NCI-H128 (cell line): ENCODE measurements around the gene SPTB.

ENCODE experiments used
- DNase-seq: peaks from one replicate; lab custom pipeline; 2025; ENCODE audit not compliant: unreplicated experiment; lab: John Stamatoyannopoulos, UW

Gene SPTB

DNA sequence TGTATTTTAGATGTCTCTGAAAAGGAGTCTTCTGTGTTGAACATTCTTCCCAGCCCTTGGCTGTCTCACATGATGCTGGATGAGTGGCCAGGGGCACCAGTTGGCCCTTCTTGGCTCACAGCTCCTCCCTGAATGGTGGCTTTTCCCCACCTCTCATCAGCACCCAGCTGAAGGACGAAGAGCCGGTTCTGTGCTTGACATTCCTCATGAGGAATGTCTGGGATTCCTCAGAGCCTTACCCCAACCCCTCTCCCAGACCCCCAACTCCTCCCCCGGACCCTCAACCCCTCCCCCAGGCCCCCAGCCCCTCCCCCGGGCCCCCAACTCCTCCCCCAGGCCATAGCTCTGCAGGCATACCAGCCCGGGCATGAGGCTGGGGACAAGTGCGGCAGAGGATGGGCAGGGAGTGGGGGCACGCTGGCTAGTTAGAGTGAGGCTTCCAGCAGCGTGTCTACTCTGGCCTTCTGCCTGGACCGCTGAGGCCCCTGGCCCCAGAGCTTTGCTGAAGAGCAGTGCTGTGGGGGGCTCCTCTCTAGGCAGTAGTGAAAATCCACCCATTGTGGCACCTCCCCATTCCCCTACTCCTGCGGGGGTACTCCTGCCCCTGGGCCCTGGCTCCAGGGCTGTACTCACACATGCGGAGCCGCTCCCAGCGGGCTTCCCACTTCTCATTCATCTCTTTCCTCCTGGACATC is 111.2 kb downstream of the SPTB start:
- no peak for DNase-seq

DNA sequence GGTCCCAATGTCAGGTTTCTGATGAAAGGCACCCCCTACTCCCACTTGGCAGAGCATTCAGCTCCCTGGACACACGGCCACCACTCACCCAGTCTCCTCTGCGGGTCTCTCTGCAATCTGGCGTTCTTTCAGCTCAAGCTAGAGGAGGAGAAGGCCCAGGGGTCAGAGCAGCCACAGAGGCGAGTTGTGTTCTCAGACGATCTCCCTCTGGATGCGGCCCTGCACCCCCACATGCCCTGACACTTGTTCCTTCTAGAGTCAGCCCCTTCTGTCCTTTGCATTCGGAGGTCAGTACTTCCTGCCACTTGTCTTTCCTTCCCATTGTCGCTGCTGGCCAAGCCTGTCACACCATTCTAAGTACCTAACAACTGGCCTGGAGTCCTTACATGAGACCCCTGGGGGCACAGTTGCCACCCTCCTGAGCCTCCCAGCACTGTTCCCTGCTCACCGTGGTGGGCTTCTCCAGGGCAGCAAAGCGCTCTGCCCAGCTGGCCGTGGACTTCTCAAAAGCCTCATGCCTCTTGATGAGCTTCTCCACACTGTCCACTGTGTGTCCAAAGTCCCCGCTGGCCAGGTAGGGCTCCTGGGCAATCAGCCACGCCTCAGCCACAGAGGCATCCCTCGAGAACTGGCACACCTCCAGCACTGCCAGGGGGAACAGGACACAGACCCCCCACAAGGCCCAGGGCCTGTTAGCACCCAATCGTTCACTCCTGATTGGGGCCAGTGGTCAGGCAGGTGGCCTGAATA is 112.3 kb downstream of the SPTB start:
- no peak for DNase-seq

GRCh38 chr14:64766430-64767151 is 113.1 kb downstream of the SPTB start:
- no peak for DNase-seq

GRCh38 chr14:64765740-64766302 is 113.9 kb downstream of the SPTB start:
- DNase-seq: no peak

- DNase-seq: peak; percentile 62
Measured at GRCh38 chr14:64764641-64765520, 114.8 kb downstream of the SPTB start.

- DNase-seq: no peak
Measured at GRCh38 chr14:64763801-64764621, 115.7 kb downstream of the SPTB start.

GRCh38 chr14:64763085-64763782 is 116.5 kb downstream of the SPTB start:
- DNase-seq: no peak

DNA sequence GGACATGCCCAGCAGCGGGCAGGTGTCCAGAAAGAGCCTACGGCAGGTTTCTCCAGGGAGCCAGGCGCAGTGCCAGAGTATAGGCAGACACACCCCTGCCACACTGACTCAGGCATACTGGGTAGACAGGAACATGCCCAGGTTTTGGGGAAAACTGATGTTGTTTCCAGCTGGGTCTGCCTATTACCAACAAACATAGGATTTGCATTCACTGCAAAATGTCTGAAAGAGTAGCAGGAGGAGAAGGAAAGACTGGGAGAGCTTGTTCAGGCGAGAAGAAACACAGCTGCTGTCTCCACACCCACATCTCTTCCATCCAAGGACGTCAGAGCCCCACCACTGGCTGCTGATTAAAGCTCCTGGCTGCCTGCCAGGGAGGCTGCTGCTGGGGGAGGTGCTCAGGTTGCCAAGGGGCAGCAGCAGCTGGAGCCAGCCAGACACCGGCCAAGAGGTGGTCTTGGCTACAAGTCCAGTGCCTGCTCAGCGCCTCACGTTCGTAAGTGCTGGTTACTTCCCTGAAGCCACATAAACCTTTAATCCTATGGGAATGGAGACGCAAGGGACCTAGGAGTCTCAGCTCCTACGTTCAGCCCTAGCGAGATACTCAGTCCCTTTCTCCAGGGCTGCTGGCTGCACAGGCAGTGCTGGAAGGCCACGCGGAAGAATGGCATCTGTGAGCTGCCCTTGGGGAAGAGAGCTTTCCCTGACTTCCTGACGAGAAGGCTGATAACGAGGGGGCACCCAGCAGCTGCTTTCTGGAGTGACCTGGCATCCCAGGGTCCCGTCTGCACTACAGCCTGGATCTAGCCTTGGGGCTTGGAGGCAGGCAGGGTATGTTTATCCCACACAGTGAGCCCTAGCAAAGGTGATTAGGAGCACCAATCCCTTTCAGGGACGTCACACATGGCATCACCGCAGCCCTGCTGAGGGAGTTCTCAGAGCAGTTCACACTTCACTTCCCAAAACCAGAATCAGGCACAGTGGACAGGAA is 117.4 kb downstream of the SPTB start:
- peak; percentile 62 for DNase-seq

GRCh38 chr14:64761441-64762043 is 118.2 kb downstream of the SPTB start:
- DNase-seq: no peak

- no peak for DNase-seq
Measured at GRCh38 chr14:64760916-64761315, 118.8 kb downstream of the SPTB start.

GRCh38 chr14:64760146-64760755 is 119.5 kb downstream of the SPTB start:
- no peak for DNase-seq

DNA sequence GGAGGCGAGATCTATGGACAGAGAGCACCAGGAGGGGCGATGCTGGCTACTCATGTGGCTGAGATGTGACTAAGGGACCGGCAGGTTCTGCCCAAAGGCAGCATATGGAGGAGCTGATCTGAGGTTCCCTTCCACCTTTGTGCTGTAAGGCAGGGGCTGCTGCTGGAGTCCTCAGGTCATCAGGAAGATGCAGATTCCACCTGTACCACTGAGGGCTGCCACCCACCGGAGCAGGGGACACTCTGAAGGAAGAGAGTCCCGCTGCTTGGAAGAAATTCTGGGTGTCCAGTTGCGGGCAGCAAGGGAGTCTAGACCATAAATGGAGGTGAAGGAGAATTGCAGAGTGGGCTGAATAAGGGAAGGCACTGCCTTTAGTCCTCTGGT is 120.2 kb downstream of the SPTB start:
- no peak for DNase-seq

DNA sequence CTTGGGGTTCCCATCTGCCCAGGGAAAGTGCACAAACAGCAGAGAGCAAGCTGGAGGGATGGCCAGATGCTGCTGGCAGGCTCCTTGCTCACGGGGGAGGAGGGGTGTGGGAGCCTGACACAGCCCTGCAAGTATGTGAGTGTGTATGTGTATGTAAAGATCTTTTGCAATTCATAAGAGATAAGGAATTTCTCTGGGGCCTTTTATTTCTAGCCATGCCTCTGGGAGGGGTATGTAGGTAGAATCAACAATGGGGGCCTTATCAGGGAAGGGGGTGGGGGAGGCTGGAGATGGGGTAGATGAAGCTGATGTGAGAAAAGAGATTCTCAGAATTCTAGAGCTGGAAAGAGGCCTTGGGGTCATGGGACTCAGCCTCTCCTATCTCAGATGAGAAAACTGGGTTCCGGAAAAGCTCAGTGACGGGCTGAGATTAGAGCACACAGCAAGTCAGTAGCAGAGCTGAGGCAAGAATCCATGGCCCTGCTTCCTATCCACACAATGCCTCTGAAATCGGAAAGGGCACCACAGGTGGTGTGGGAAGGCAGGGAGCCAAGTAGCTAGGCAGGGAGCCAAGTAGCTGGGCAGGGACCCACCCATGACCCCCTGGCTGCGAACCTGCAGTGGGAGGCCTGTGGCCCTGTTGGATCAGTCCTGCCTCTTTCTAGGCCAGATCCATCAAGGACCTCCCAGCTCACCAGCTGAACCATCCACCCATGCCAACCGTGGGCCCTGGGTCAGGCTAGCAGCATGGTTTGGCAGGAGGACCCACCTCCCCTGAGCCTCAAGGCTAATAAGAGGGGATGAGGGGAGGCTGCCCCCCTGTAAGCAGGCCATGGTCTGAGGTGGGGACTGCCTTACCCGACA is 120.8 kb downstream of the SPTB start:
- DNase-seq: no peak

GRCh38 chr14:64758025-64758521 is 121.6 kb downstream of the SPTB start:
- DNase-seq: no peak

- DNase-seq: no peak
Measured at GRCh38 chr14:64757601-64758000, 122.1 kb downstream of the SPTB start.

DNA sequence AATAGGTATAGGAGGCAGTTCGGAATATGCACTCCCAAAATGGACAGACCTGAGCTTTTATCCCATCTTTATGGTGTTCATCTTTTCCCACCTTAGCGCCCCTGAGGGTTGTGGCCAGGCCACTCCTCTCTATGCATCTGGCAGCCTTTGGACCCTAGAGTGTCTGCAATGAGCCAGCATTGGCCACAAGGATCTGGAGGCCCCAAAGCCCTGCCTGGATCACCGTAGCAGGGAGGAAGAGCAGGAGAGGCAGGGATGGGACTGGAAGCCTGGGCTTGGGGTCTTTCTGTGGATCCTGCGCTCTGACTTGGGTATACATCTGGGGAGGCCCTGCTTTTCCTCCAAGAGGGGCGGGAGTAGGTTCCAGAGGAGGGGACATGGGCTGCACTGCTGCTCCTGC is 123.0 kb downstream of the SPTB start:
- DNase-seq: no peak
